ENCODE data around the gene LECT2.

The LECT2 gene

DNA sequence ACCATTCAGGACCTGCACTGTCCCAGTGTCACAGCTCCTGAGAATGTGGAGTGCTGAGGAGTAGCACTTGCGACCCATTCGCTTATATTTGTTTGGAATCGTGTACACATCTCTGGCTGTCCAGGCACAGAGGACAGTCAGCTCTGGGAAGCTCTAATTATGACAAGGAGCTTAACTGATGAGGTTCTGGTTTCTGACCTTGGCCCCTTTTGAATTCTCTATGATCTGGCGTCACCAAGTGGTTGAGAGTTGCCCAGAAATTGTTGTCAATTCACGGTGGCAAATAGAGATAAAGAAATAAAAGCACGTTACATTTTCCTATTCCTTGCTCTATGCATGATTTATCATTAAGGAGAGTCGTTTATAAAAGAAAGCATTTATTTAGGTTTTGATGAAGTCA is 34.9 kb upstream of the LECT2 start:
- Mint-ChIP-seq H3K27ac (no peak overlapping the region), H3K4me1 (no peaks in the 10 kb centered on the region), H3K27me3 (peaks cover 4% of the 10 kb centered on the region), H3K36me3 (no peaks in the 10 kb centered on the region), H3K9me3 (no peaks in the 10 kb centered on the region), H3K4me3 (no peak overlapping the region)
- CTCF ChIA-PET: no interaction called here
- DNase-seq: no peak

DNA sequence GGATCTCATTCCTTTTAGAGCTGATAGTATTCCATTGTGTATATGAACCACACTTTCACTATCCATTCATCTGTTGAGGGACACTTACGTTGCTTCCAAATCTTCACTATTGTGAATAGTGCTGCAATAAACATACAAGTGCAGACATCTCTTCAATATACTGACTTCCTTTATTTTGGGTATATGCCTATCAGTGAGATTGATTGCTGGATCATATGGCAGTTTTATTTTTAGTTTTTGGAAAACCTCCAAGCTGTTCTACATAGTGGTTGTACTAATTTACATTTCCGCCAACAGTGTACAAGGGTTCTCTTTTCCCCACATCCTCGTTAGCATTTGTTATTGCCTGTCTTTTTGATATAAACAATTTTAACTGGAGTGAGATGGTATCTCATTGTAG is 33.8 kb upstream of the LECT2 start:
- H3K4me1 Mint-ChIP-seq: no peaks in the 10 kb centered on the region

DNA sequence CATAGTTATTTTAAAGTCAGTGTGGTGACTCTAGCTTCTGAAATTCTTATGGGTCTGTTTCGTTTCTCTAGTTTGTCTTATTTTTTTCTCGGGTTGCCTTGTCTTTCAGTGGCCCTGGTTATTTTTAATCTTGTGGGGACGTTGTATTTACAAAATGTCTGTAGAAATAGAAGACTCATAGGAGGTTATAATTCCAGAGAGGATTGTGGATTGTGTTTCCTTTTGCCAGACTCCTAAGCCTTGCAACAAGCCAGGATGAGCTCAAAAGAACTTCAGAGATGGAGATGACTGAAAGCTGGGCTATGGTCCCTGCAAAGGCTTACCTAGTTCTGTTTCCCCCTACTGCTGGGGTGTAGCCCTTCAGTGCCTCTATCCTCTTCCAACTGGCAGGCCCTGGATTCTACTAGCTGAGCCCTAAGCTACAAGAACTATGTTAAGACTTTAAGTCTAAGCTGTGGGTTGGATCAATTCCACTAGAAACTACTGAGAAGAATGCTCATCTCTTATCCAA is 32.2 kb upstream of the LECT2 start:
- peaks cover 4% of the 10 kb centered on the region for H3K27me3 Mint-ChIP-seq
- DNase-seq: no peak
- H3K27ac Mint-ChIP-seq: no peak overlapping the region
- no peaks in the 10 kb centered on the region for H3K36me3 Mint-ChIP-seq
- CTCF ChIA-PET: interaction anchor here (1.5 kb wide), 1 partner anchor 9 kb away, joined by 4 read pairs; no protein-coding TSS in a partner anchor
- no peaks in the 10 kb centered on the region for H3K9me3 Mint-ChIP-seq
- no peak overlapping the region for H3K4me3 Mint-ChIP-seq
- H3K4me1 Mint-ChIP-seq: no peaks in the 10 kb centered on the region

More for the DNA sequence above, 33.8 kb upstream of the LECT2 start:
- no peak for DNase-seq
- Mint-ChIP-seq H3K9me3 (no peaks in the 10 kb centered on the region), H3K27ac (no peak overlapping the region), H3K27me3 (peaks cover 4% of the 10 kb centered on the region), H3K36me3 (no peaks in the 10 kb centered on the region), H3K4me3 (no peak overlapping the region)
- CTCF ChIA-PET: no interaction called here

DNA sequence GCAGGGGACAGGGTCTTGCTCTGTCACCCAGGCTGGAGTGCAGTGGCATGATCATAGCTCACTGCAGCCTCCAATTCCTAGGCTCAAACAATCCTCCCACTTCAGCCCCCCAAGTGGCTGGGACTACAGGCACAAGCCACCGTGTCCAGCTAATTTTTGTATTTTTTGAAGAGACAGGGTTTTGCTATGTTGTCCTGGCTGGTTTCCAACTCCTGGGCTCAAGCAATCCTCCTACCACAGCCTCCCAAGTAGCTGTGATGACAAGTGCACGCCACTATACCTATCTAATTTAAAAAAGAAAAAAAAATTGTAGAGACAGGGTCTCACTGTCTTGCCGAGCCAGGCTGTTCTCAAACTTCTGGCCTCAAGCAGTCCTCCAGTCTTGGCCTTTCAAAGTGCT is 31.6 kb upstream of the LECT2 start:
- Mint-ChIP-seq H3K27ac (no peak overlapping the region), H3K9me3 (no peaks in the 10 kb centered on the region), H3K27me3 (peaks cover 4% of the 10 kb centered on the region), H3K36me3 (no peaks in the 10 kb centered on the region), H3K4me3 (no peak overlapping the region), H3K4me1 (no peaks in the 10 kb centered on the region)
- CTCF ChIA-PET: interaction anchor here (1.5 kb wide), 1 partner anchor 8 kb away, joined by 4 read pairs; no protein-coding TSS in a partner anchor
- DNase-seq: no peak

GRCh38 chr5:135985951-135986350 is 31.2 kb upstream of the LECT2 start:
- no peak overlapping the region for H3K27ac Mint-ChIP-seq
- H3K36me3 Mint-ChIP-seq: no peaks in the 10 kb centered on the region
- no peak overlapping the region for H3K4me3 Mint-ChIP-seq
- no peak for DNase-seq
- H3K9me3 Mint-ChIP-seq: no peaks in the 10 kb centered on the region
- peaks cover 3% of the 10 kb centered on the region for H3K27me3 Mint-ChIP-seq
- no peaks in the 10 kb centered on the region for H3K4me1 Mint-ChIP-seq
- CTCF ChIA-PET: no interaction called here

DNA sequence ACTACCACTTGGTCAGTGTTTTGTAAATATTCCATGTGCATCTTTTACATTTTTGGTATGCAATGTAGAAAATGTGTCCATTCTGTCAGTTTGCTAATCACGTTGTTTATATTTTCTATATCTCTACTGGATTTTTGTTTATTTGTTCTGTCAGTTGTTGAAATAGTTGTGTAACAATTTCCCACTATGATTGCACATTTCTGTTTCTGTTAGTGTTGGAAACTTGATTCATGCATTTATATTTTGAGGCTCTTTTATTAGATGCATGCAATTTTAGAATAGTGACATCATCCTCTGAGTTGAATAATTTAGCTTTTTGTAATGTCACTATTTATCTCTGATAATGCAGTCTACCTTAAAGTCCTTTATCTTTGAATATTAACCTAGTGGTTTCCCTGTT is 25.8 kb upstream of the LECT2 start:
- Mint-ChIP-seq H3K9me3 (no peaks in the 10 kb centered on the region), H3K27ac (no peak overlapping the region), H3K36me3 (no peaks in the 10 kb centered on the region), H3K27me3 (peaks cover 10% of the 10 kb centered on the region), H3K4me1 (no peaks in the 10 kb centered on the region), H3K4me3 (no peak overlapping the region)
- CTCF ChIA-PET: no interaction called here
- DNase-seq: no peak

GRCh38 chr5:135979510-135979909 is 24.7 kb upstream of the LECT2 start:
- CTCF ChIA-PET: no interaction called here
- no peaks in the 10 kb centered on the region for H3K36me3 Mint-ChIP-seq
- peaks cover 10% of the 10 kb centered on the region for H3K27me3 Mint-ChIP-seq
- no peaks in the 10 kb centered on the region for H3K4me1 Mint-ChIP-seq
- H3K9me3 Mint-ChIP-seq: no peaks in the 10 kb centered on the region
- DNase-seq: no peak
- H3K27ac Mint-ChIP-seq: no peak overlapping the region
- no peak overlapping the region for H3K4me3 Mint-ChIP-seq

DNA sequence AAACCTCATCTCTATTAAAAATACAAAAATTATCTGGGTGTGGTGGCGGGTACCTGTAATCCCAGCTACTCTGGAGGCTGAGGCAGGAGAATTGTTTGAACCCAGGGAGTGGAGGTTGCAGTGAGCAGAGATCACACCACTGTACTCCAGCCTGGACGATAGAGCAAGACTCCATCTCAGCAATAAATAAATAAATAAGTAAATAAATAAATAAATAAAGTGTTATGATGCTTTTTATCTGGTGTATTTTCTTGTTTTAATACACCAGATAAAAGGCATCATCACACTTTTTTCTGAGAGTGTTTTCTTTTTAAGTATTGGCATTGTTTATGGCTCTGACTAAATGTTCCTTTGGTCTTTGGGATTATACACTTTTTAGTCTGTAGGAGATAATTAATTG is 24.2 kb upstream of the LECT2 start:
- CTCF ChIA-PET: no interaction called here
- peaks cover 10% of the 10 kb centered on the region for H3K27me3 Mint-ChIP-seq

GRCh38 chr5:135978212-135978631 is 23.4 kb upstream of the LECT2 start:
- H3K36me3 Mint-ChIP-seq: no peaks in the 10 kb centered on the region
- no peak for DNase-seq
- CTCF ChIA-PET: interaction anchor here (1.1 to 1.5 kb wide), 2 partner anchors 9 to 84 kb away, joined by 4 to 6 read pairs; no protein-coding TSS in a partner anchor
- peaks cover 10% of the 10 kb centered on the region for H3K27me3 Mint-ChIP-seq
- H3K9me3 Mint-ChIP-seq: no peaks in the 10 kb centered on the region
- no peak overlapping the region for H3K27ac Mint-ChIP-seq
- no peak overlapping the region for H3K4me3 Mint-ChIP-seq
- H3K4me1 Mint-ChIP-seq: no peaks in the 10 kb centered on the region

More for the DNA sequence above, 24.2 kb upstream of the LECT2 start:
- Mint-ChIP-seq H3K27ac (no peak overlapping the region), H3K4me1 (no peaks in the 10 kb centered on the region), H3K4me3 (no peak overlapping the region), H3K36me3 (no peaks in the 10 kb centered on the region), H3K9me3 (no peaks in the 10 kb centered on the region)
- no peak for DNase-seq

DNA sequence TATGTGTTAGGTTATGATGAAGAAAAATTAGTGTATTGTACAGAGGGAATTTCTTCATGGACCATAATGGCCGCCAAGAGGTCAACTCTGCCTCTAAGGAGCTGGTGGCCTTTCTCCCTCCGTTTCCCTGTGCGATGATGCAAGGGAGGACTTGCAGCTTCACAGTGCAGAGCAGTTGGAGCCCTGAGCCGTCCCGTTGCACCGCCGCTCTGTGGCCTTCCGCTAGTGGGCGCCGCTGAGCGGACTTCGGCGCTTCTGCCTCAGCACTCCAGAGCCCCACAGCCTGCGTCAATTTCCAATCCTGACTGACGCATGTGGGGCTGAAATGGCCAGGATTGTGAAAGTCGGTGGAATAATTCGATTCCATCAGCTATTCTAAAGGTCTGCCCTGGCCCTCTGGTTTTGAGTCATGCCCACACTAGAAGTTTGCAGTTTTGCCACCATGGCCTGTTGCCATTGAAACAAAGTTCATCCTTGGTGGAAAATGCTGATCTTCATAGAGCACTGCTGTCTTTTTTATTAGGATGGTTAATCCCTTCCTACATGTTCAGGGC is 22.7 kb upstream of the LECT2 start:
- peak; percentile 46 for DNase-seq
- CTCF ChIA-PET: interaction anchor here (1.1 to 1.5 kb wide), 2 partner anchors 10 to 85 kb away, joined by 4 to 6 read pairs; no protein-coding TSS in a partner anchor
- no peaks in the 10 kb centered on the region for H3K4me1 Mint-ChIP-seq
- H3K9me3 Mint-ChIP-seq: no peaks in the 10 kb centered on the region
- H3K36me3 Mint-ChIP-seq: no peaks in the 10 kb centered on the region
- no peak overlapping the region for H3K27ac Mint-ChIP-seq
- no peak overlapping the region for H3K4me3 Mint-ChIP-seq
- H3K27me3 Mint-ChIP-seq: peaks cover 10% of the 10 kb centered on the region

GRCh38 chr5:135976216-135976615 is 21.4 kb upstream of the LECT2 start:
- no peak for DNase-seq
- H3K4me3 Mint-ChIP-seq: no peak overlapping the region
- no peak overlapping the region for H3K27ac Mint-ChIP-seq
- no peaks in the 10 kb centered on the region for H3K9me3 Mint-ChIP-seq
- H3K27me3 Mint-ChIP-seq: peaks cover 10% of the 10 kb centered on the region
- CTCF ChIA-PET: no interaction called here
- H3K36me3 Mint-ChIP-seq: no peaks in the 10 kb centered on the region
- no peaks in the 10 kb centered on the region for H3K4me1 Mint-ChIP-seq

DNA sequence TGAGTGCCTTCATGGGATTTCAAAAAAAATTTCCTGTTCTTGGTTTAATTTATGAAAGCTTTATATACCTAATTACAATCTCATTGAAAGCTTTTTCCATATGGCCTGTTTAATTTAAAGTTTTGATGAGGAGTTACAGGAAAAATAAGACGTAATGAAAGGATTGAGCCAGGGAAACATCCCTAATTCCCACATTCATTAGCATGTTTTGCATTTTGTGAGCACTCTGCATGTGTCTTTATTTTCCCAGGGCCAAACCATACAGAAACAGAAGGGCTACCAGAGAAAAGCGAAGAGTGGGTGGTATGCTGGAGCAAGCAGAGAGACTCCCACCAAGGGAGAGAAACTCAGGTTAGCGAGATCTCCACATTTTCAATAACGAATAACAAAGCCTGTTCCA is 20.3 kb upstream of the LECT2 start:
- Mint-ChIP-seq H3K27ac (no peak overlapping the region), H3K36me3 (no peaks in the 10 kb centered on the region), H3K9me3 (no peaks in the 10 kb centered on the region), H3K27me3 (peaks cover 10% of the 10 kb centered on the region), H3K4me3 (no peak overlapping the region), H3K4me1 (no peaks in the 10 kb centered on the region)
- CTCF ChIA-PET: no interaction called here
- no peak for DNase-seq

- no peak overlapping the region for H3K27ac Mint-ChIP-seq
Observed at GRCh38 chr5:135974021-135974600, 19.3 kb upstream of the LECT2 start.

DNA sequence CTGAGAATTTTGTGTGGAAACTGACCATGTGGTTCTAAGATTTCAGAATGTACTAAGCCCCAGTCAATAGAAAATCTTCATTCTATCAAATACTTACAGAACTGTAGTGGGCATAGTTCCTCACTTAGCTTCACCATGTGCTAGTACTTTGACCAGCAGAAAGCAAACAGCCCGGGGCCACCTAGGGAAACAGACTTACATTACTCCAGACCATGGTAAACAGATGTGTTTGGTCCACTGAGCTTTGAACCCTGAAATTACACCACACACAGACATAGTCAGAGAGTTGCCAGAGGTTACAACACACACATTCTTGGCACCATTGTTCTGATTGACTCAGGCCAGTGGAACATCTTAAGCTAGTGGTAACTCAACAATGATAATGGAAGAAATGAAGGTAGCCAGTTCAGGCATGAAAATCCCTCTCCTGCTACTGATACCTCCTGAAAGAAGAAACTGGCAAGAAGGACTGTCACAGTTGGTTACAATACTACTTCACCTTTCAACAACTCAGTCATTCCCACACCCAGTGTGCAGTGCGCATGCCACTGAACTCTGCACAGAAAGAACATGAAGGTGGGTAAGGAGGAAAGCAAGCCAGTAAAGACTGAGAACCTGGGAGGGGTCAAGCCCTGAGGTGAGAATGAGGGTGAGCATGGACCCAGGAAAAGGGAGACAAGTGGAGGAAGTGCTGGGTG is 18.7 kb upstream of the LECT2 start:
- CTCF ChIA-PET: no interaction called here
- Mint-ChIP-seq H3K27me3 (peaks cover 10% of the 10 kb centered on the region), H3K36me3 (no peaks in the 10 kb centered on the region)

More at GRCh38 chr5:135974021-135974600, 19.3 kb upstream of the LECT2 start:
- CTCF ChIA-PET: no interaction called here
- Mint-ChIP-seq H3K4me1 (no peaks in the 10 kb centered on the region), H3K36me3 (no peaks in the 10 kb centered on the region), H3K9me3 (no peaks in the 10 kb centered on the region), H3K4me3 (no peak overlapping the region), H3K27me3 (peaks cover 10% of the 10 kb centered on the region)
- DNase-seq: no peak

GRCh38 chr5:135971701-135972100 is 16.9 kb upstream of the LECT2 start:
- no peaks in the 10 kb centered on the region for H3K36me3 Mint-ChIP-seq
- H3K27me3 Mint-ChIP-seq: peaks cover 10% of the 10 kb centered on the region
- CTCF ChIA-PET: no interaction called here
- H3K4me1 Mint-ChIP-seq: no peaks in the 10 kb centered on the region
- no peak overlapping the region for H3K4me3 Mint-ChIP-seq
- no peak for DNase-seq
- H3K9me3 Mint-ChIP-seq: no peaks in the 10 kb centered on the region
- no peak overlapping the region for H3K27ac Mint-ChIP-seq

More for the DNA sequence above, 18.7 kb upstream of the LECT2 start:
- Mint-ChIP-seq H3K9me3 (no peaks in the 10 kb centered on the region), H3K4me3 (no peak overlapping the region), H3K27ac (no peak overlapping the region), H3K4me1 (no peaks in the 10 kb centered on the region)
- DNase-seq: no peak
